H1 (cell line): ENCODE data around the gene ZMAT5. TPM values are rescaled to one million over a fixed set of nuclear protein-coding genes. Genes with fewer than 3 reads are reported as not detected.

Experiments used
- CHD2 ChIP-seq: IDR thresholded peaks from 2 replicates; pipeline ENCODE4 v1.6.1; 2012; ENCODE audit warnings: low read length, improper control_type of control experiment
- FOSL1 ChIP-seq: IDR thresholded peaks from 2 replicates; pipeline ENCODE4 v1.6.1; 2011; ENCODE audit warnings: mild to moderate bottlenecking, low read depth, low read length, moderate library complexity; ENCODE audit not compliant: insufficient read depth
- SIRT6 ChIP-seq: IDR thresholded peaks from one replicate; pipeline ENCODE4 v1.7.1; 2012; ENCODE audit warnings: low read length, inconsistent platforms
- TEAD4 ChIP-seq: IDR thresholded peaks from 2 replicates; pipeline ENCODE4 v1.6.1; 2012; ENCODE audit warnings: low read depth, low read length, inconsistent platforms, mixed read lengths
- polyA plus RNA-seq, 7 experiments: library from polyadenylated mRNA; depleted of rRNA in 3 of 7; stranded (reverse) in 5 of 7; unstranded in 2 of 7; fragments of >200 nt in 5 of 7; fragments of 200-250 nt in 2 of 7; gene quantifications; 1 replicate in 5 of 7; 2 replicates in 1 of 7; 4 replicates in 1 of 7; pipeline versions ENCODE4 v1.2.1 to v1.2.3, GENCODE V29; 2011 to 2013; ENCODE audit warnings: missing spikeins in 2 of 7, mixed read lengths in 2 of 7
- small RNA-seq: library from polyadenylated mRNA; stranded (forward); fragments of <200 nt; extraction: miRNeasy Mini kit (QIAGEN cat#:217004); gene quantifications from one replicate; pipeline ENCODE3, GENCODE V24; 2013; ENCODE audit not compliant: insufficient read depth
- total RNA-seq: library from RNA; stranded (reverse); fragmentation: NEBNext Ultra II Directional; extraction: Animal tissue kit (Norgen Biotek cat#: 25700); gene quantifications from 2 replicates; pipeline ENCODE4 v1.2.1, GENCODE V29; 2021

Gene ZMAT5
- total and polyA plus RNA-seq, 2 of the 8 experiments (the other 6 are each of a cell fraction or from before 2014, with no cell fraction given) = 14.0 to 38.3 TPM

- TF ChIP-seq TEAD4 (no peak), SIRT6 (no peak), CHD2 (no peak), FOSL1 (no peak)
Observed at GRCh38 chr22:29683536-29683935, 83.3 kb downstream of the ZMAT5 start (continued).

Small RNA genes lying within 50 kb of the gene (small RNA-seq; reads per million reads assigned to genes)
- gene AC004882.2 = not detected
- not detected for gene RF00019

Other genes starting within 250 kb of the ZMAT5 start
- gene THOC5, start 213.2 kb downstream of the ZMAT5 start, total RNA-seq = 61.5 and 65.7 TPM in 2 replicates
- 27.7 and 30.3 TPM in 2 replicates for gene THOC5, start 213.2 kb downstream of the ZMAT5 start, polyA plus RNA-seq (2011; rRNA removed)
- gene NIPSNAP1, start 185.9 kb downstream of the ZMAT5 start, total RNA-seq = 165 and 167 TPM in 2 replicates
- 128 and 133 TPM in 2 replicates for gene NIPSNAP1, start 185.9 kb downstream of the ZMAT5 start, polyA plus RNA-seq (2011; rRNA removed)
- gene NF2, start 163.4 kb downstream of the ZMAT5 start, total RNA-seq = 53.6 and 54.9 TPM in 2 replicates
- 17.6 and 18.3 TPM in 2 replicates for gene NF2, start 163.4 kb downstream of the ZMAT5 start, polyA plus RNA-seq (2011; rRNA removed)
- gene CABP7, start 47.0 kb downstream of the ZMAT5 start, total RNA-seq = 0.20 and 0.34 TPM in 2 replicates
- 0.36 and 1.0 TPM in 2 replicates for gene CABP7, start 47.0 kb downstream of the ZMAT5 start, polyA plus RNA-seq (2011; rRNA removed)
- gene UQCR10, start 362 bp upstream of the ZMAT5 start, total RNA-seq = 102 and 106 TPM in 2 replicates
- 253 and 260 TPM in 2 replicates for gene UQCR10, start 362 bp upstream of the ZMAT5 start, polyA plus RNA-seq (2011; rRNA removed)
- 35.8 and 35.9 TPM in 2 replicates for gene ASCC2, start 71.3 kb upstream of the ZMAT5 start, total RNA-seq
- gene ASCC2, start 71.3 kb upstream of the ZMAT5 start, polyA plus RNA-seq (2011; rRNA removed) = 35.0 and 40.4 TPM in 2 replicates
- gene MTMR3, start 116.2 kb upstream of the ZMAT5 start, total RNA-seq = 18.5 and 20.2 TPM in 2 replicates
- 16.9 and 23.4 TPM in 2 replicates for gene MTMR3, start 116.2 kb upstream of the ZMAT5 start, polyA plus RNA-seq (2011; rRNA removed)